Left renal cortex interstitium (tissue), 4 donors: ENCODE data around the gene NUP210. TPM values are rescaled to one million over a fixed set of nuclear protein-coding genes. Genes with fewer than 3 reads are reported as not detected.
"Not testable (repeated sequence)": the region's sequence is repeated elsewhere in the genome, so short reads cannot be mapped to it uniquely, and the experiment has no call there.

Experiments
- DNase-seq, 4 donors: peaks; one replicate each; pipeline ENCODE4 v3.0.0-alpha.2; 2013; ENCODE audit warnings: low read depth in 4 of 4, low spot score in 2 of 4, missing footprints in 1 of 4
- polyA plus RNA-seq, 4 donors: library from polyadenylated mRNA; unstranded; fragments of 120-200 nt; gene quantifications; one replicate each; pipeline ENCODE4 v1.2.1, GENCODE V29; 2013; ENCODE audit not compliant: insufficient read length in 4 of 4

Gene NUP210
- polyA plus RNA-seq, 4 donors, result 21.1 to 35.1 (median 26.7) TPM

- DNase-seq, result not testable (repeated sequence)
These were observed 42.4 kb downstream of the NUP210 start for GRCh38 chr3:13377741-13378140.

GRCh38 chr3:13377021-13377420, 43.1 kb downstream of the NUP210 start:
- DNase-seq, result no peak

DNA sequence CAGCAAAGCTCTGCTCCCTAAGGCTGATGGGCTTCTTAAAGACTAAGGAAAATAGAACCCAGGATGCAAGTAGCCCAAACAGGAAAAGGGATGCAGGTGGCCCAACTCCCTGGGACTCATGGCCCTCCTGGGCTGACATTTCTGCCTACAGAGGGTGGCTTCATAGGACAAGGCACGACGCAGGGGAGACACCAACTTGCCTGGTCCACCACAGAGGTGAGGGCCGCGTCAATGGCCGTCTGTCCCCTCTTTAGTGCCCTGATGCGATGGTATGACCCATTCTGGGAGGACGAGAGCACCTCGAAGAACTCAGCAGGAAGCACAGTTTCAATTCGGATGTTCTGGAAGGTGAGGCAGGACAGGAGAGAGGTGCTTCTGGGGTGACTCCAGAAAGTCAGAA, 44.0 kb downstream of the NUP210 start:
- DNase-seq, result no peak

DNA sequence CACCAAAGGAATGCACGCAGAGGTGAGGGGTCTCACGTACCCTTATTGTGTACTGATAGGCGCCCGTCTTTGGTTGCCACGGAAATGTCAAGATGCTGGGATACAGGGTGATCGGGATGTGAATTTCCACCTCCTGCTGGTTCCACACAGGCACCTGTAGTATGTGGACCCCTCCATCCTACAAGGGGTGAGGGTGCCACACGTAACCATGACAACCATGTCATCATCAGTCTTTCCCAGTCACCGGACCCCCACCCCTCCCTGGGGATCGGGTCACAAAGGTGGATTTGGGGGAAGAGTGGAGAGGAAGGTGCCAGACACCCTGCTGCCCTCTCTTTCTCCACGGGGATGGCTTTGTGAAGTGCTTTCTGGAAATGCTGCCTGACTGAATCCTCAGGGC, 44.7 kb downstream of the NUP210 start:
- no peak for DNase-seq

GRCh38 chr3:13373975-13374586, 46.0 kb downstream of the NUP210 start:
- DNase-seq, result no peak

- no peak for DNase-seq
These were observed 47.5 kb downstream of the NUP210 start for GRCh38 chr3:13372656-13373055.

DNA sequence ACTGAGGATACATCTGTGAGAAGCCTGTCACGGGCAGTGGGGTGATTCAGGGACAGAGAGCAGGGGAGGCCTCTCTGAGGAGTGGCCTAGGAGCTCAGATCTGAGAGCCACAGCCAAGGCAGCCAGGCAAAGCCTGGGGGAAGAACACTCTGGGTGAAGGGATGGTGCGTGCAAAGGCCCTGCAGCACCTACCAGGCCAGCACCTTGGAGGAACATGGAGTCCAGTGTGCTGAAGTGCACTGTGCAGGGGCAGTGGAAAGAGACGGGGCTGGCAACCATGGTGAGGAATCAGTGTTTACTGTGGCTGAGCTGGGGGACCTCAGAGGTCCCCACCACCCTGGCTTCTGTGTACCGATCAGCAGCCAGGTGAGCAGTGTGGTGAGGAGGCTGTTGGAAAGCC, 48.0 kb downstream of the NUP210 start:
- DNase-seq, result no peak

DNA sequence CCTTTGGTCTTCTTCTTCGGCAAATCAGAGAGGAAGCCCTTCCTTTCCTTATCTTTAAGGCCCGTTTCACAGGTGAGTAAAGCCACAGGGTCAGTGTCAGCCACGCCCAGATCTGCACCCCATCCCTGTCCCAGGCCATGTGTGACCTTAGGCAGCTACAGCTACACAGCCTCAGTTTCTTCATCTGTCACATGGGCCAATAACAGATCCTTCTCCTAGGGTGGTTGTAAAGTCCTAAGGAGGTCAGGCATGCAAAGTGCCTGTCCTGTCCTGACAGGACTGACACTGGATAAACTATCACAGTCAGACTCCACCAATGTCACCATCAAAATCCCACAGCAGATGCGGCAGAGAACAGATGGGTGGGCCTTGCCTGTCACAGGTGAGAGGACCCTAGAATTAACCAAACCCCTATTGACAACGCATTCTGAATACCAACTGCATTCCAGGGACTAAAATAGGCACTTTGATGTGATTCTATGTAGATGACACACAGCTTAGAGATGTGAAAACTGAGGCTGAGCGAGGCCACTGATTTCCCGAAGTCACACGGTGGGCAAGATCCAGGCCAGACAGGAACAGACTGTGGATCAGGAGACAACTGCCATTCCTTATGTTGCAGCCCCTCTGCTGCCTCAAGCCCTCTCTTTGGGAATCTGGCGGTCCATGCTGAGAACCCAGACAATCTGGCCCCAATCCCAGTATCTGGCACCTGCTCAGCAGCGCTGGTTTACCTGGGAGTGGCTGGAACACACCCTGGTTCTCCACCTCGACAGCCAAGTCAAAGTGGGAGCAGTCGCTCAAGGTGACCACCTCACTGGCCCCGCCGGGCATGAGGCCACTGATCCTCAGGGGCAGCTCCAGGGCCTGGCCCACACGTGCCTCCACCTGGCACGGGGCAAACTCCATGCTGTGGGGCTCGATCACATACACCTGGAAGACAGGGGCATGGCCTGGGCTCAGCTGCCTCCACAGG, 48.7 kb downstream of the NUP210 start:
- DNase-seq, result no peak

- DNase-seq, result no peak
These were observed 49.5 kb downstream of the NUP210 start for GRCh38 chr3:13370609-13371008.

DNA sequence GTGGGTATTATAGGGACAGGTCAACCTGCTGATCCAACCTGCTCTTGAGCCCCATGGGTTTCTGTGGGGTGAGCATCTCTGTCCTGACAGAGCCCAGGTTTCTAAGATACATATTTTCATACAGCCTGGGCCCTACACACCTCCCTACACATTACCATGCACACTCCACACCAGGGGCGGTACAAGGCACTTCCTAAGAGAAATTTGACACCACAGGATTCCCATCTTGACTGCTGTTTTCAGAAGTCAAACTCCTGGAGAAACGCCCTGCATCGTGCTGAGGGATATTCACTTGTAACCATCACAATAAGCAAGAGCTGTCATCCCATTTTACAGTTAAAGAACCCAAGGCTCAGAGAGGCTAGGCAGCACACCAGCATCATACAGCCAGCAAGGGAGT, 50.1 kb downstream of the NUP210 start:
- no peak for DNase-seq

DNA sequence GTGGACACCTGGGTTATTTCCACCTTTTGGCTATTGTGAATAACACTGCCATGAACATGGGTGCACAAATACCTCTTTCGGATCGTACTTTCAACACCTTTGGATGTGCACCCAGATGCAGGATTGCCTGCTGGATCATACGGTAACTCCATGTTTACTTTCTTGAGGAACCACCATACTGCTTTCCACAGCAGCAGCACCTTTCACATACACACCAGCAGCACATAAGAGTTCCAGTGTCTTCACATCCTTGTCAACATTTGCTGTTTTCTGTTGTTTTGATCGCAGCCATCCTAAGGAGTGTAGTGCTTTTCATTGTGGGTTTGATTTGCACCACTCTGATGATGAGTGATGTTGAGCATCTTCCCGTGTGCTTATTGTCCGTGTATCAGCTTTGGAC, 51.3 kb downstream of the NUP210 start:
- no peak for DNase-seq

DNA sequence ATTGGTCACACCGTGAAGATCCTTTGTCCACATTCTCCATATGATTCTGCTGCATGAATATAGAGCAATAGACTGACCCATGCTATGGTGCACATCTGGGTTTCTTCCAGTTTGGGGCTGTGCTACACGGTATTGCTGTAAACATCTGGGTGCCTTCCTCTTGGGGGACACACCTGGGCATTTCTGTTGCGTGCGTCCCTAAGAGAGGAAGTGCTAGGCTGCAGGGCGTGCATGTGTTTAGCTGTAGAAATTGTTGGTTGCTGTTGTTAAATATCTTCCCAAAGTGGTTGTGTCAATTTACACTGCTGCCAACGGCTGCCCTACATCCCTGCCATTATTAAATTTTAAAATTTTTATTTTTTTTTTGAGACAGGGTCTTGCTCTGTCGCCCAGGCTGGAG, 52.4 kb downstream of the NUP210 start:
- no peak for DNase-seq

DNA sequence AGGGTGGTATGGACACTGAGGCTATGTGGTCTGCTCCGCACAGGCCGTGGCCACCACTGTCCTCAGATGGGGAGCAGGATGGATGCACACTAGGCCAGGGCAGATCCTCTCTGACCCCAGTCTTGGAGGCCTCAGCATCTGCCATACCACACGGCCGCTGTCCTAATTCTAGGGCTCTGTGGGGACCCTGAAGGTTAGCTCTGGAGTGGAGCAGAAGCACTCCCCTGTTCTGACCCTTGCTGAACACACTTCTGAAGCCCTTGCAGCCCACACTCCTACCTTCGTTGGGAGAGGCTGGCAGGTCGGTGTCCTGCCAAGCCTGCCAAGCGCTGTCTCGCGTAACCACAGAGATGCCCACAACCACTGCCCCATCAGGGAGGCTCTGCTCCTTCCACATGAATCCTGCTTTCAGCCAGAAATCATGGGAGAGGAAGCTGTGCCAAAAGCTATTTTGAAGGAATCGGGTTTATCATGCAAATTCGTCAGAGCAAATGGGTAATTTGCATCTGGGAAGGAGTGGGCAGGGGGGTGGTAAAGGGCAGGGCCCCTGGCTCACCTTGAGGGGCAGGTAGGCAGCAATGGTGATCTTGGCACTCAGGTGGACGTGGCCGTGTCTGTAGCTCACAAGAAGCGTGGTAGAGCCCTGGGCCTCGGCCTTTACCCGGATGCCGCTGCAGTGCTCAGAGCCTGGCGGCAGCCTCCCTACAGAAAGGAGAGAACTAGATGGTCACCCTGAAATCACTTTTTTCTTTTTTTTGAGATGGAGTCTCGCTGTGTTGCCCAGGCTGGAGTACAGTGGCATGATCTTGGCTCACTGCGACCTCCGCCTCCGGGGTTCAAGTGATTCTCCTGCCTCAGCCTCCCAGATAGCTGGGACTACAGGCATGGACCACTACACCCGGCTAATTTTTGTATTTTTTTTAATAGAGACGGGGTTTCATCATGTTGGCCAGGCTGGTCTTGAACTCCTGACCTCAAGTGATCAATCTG, 54.4 kb downstream of the NUP210 start:
- DNase-seq, result no peak

DNA sequence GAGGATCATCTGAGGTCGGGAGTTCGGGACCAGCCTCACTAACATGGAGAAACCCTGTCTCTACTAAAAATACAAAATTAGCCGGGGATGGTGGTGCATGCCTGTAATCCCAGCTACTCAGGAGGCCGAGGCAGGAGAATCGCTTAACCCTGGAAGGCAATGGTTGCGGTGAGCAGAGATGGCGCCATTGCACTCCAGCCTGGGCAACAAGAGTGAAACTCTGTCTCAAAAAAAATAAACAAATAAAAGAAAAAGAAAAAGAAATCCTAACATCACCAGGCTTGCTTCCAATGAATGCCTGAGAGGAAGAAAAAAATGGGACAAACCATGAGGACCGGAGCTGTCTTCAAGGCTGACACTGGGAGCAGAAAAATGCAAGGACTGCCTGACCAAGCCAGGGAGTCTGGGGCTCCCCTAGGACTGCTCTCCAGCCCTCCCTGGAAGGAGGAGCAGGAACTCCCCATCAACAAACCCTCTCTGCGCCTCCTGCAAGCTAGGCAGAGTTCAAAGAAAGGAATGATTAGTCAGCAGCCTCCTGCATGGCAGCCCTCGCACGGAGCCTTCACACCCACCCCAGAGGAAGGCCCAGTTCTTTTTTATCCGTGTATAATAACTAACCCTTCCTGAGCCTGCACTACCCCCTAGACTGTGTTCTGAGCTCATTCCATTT, 55.4 kb downstream of the NUP210 start:
- no peak for DNase-seq

DNA sequence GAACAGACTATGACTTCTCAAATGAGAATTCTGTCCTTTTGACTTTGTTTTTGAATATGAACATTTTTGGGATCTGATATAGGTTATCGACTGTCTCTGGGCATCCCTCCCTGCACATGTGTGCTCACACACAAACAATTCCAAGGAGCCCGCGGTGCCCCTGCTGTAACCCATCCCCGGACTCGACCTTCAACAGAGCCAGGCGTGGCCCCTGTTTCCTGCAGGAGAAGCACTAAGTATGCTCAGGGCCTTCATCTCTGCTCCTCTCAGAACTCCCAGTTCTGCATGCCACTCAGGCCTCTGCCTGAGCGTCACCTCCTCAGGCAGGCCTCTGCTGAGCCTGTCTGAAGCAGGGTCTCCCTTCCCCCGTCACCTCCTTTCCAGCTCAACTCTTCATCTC, 57.6 kb downstream of the NUP210 start:
- no peak for DNase-seq

DNA sequence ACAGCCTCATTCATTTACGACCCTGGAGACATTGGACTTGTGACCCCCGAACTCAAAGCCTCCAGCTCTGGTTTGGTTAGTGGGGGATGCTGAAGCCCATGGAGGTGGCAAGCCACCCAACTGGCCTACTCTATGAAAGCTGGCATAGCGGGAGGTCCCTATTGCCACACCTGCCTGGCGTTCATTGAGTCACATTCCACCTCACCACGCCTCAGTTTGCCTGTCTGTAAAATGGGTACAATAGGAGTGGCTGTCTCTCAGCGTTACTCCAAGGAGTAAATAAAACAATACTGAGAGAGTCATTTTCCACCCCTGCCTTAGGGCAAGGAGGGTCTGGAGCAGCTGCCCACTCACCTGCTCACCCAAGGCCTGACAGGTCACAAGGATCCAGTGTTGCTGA, 60.2 kb downstream of the NUP210 start:
- no peak for DNase-seq

GRCh38 chr3:13358643-13359042, 61.5 kb downstream of the NUP210 start:
- DNase-seq, result no peak

DNA sequence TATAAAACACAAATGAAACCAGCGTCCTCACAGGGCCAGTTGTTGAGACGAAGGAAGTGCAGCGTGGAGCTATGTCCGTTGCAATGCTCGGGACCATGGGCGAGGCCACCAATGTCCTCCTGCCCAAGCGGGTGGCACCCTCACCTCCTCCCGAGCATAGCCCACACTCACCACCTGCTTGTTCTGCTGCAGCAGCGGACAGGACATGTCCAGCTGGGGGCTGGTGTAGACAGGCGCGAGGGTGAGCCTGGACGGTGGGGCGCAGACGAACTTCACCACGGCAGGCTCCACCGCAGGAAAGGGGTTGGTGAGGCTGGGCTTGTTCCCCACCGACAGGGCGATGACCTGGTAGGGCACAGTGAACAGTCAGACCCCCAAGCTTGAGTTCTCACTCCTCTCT, 62.1 kb downstream of the NUP210 start:
- DNase-seq, result no peak

DNA sequence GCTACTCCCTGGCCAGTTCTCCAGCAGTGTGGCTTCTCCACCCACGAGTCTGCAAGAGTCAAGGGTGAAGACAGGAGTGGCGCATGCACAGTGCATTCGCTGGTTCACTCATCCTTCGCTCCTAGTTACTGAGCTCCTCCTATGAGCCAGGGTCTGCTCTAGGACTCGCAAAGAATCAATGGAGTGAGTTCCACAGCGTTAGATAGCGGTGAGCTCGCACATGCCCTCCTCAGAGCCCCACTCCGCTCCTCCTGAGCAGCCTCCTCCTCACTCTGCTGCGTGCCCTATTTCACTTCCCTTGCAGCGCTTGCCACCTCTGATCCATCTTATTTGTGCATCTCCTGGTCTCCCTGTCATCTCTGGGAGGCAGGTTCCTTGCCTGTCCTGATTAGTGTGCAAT, 63.0 kb downstream of the NUP210 start:
- DNase-seq, result no peak

DNA sequence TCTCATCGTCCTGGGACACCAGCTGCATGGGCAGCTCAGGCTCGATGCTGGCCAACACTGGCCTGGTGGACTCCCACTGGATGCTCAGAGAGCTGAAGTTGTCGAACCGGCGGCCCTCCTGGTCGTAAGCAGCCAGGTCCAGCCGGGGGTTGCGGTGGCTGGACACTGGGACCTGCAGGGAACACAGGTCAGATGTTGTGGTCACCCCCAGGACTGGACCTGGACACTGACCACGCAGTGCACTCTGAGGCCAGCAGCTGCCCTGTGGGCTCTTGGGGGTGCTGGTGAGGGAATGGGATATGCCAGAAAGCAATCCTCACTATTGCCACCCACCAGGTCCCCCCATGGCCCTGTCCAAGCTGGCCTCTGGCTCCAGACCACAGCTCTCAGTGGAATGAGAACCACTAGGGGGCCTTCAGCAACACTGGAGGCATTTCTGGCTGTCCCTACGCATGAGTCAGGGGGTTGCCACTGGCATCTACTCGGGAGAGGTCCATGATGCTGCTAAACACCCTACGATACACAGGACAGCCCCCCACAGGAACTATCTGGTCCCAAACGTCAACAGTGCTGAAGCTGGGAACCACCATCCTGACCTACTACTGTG, 66.1 kb downstream of the NUP210 start:
- no peak for DNase-seq
